HPDE6-E6E7 (cell line): ENCODE data around the gene RIOK2.

Experiments
- DNase-seq: peaks from one replicate; pipeline ENCODE4 v3.0.0; 2011; ENCODE audit warnings: missing footprints; ENCODE audit errors: extremely low spot score

Gene RIOK2

DNA sequence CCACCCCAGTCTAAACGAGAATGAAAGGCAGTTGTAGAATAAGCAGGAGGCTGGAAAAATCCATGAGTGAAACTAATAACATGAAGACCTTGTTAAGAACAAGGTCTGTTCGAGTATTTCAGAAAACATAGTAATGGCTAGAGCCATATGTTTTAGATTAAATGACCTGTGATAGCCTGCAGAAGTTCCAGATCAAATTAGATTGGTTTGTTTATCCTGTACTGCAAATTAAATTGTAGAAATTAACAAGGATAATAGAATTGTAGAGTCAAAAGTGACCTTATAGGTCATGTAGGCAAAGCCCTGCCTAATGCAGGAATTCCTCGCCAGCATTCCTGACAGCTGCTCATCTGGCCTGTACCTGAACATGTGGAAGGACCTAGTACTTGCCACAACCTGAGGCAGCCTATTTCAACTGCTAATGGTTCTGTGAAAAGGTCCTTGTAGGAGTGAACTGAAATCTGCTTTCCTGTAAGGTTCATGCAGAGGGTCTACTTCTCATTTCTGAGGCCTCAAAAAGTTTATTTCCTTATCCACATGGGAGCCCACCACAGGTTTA is 57.8 kb downstream of the RIOK2 start:
- DNase-seq: no peak

DNA sequence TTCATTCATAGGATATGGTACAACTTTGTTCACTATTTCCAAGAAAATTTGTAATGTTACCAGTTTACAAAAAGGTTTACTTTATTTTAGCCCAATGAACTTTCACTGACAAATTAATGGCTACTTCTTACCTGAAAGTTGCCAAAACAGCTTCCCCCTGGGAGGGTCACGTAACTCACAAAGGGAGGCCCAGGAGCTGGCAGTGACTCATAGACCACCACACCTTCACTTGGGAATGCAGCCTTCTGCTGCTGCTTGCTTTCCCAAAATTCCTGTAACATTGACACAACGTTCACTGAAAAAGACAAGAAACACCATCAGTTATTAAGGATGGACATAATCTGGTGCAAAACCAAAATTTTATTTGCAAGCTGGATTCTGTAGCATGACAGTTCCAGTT is 58.7 kb downstream of the RIOK2 start:
- DNase-seq: peak; percentile 12

DNA sequence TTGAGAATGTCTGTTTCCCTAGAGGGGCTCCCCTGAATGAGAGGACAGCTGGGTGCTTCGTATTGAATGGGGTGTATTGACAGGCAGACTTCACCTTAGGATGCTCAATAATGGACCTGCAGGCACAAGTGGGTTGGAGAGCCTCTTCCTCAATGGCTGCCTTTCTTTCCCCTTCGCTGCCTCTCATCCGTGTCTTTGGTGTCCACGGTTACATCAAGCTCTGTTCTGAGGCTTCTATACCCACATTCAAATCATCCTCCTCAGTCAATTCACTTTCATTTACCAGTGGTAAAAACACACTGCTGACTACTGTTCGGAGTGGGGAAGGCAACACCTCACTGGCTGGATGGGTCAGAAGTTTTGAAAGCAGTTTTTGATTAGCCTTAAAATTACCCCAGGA is 61.2 kb downstream of the RIOK2 start:
- no peak for DNase-seq

DNA sequence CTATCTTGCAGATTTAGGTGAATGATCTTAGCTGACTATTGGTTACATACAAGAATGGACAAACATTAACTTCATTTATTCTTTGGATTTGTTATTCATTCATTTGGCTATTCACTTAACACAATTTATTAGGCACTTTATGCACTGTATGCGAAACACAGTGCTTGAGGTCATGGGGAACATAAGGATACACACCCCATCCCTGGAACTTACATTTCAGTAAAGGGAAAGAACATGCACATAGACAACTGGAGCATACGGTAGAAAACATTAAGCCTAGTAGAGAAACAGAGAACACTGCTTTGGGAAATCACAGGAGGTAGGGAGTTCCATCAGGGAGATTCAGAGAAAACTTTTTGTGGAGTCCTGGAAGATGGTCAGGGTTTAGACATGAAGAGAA is 62.9 kb downstream of the RIOK2 start:
- no peak for DNase-seq

DNA sequence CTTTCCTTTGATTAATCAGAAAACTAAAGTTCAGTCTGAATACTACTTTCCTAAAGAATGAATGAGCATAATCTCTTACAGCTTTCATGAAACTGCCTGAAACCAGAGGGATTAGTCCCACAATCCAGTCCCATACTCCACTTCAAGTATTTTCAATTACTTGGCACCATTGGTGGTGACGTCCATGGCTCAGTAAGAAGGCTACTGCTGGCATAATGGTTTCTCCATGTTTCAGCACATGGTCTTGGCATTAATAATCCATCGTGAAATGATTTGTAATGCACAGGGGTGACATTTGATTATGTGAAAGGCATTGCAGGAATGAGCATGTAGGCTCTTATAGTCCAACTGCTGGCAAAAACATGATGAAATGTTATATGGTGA is 64.0 kb downstream of the RIOK2 start:
- no peak for DNase-seq

DNA sequence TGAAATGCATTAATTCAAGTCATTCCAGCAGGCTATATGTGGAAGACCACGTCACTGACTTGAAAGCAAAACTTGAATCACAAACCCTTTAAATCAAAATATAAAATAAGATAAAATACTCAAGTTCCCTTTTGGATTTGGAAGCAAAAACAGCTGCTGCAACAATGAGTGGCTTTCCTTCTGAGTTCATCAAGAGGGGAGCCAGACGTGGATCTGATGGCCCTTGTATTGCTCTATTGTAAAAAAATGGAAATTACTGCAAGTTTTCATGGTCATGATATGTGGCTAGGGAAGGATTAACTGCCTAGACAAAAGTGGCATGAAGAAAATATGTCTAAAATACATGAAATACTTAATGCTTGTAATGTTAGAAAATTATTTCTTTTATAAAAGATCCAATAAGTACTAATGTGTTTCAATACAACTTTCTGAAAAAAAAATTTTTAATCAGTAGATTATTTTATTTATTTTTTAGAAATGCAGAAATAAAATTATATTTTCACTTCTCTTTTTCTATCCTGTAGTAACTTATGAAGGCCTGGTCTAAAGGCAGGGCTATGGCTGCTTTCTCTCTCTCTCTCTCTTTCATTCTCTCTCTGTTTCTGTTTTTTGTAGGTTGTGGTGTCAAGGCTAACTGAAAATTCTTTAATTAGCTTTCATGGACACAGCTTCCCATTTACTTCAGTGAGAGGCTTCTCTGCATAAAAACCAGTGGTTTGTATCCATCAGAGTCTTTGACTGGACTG is 64.6 kb downstream of the RIOK2 start:
- no peak for DNase-seq

DNA sequence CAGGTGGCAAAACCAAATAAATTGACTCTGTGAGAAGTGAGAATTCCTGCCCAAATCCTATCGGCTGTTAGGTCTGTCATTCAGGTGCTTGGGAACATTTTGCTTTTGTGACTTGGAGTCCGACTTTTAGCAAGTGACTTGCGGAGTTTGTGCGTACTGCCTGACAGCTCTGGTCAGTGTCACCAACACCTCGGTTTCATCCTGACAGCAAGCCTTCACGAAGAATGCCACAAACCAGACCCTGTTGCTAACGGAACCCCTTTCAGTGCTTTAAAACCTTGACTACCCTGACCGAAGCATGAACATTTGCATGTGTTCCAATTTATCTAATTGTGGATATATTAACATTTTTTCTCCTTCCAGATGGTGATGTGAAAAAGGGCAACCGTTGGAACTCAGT is 67.1 kb downstream of the RIOK2 start:
- DNase-seq: no peak

DNA sequence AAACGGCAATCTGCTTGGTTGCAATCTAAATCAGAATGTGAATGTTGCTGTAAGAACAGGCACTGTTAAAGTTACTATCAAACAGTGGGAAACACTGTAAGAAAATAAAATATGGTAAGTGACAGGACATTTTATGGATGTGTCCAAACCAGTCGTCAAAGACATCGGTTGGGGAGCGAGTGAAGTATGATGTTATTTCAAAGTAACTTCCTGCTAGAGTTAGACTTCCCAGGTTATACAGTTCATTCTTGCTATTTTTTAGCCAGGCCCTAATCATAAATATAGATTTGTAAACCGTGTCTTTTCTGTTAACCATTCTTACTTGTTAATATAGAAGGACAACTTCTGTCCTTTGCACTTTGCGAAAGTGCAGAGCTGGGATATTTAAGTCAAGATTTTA is 70.8 kb downstream of the RIOK2 start:
- DNase-seq: no peak

DNA sequence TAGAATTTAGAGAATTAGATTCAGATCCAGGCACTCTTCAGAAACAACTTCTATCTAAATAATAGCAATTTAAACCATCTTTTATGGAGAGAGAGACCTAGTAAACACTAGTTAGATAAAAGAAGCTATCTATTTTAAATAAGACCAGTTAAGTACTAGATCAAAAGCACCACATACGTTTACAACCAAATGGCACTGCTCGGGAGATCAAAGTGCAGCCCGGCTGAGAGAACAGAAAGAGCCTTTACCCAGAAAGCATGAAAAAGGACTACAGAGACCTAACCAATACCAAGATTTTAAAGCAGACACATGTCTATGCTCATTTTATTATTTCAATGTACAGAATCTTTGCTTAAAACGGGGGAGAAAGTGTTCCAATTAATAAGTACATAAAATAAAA is 71.4 kb downstream of the RIOK2 start:
- no peak for DNase-seq

DNA sequence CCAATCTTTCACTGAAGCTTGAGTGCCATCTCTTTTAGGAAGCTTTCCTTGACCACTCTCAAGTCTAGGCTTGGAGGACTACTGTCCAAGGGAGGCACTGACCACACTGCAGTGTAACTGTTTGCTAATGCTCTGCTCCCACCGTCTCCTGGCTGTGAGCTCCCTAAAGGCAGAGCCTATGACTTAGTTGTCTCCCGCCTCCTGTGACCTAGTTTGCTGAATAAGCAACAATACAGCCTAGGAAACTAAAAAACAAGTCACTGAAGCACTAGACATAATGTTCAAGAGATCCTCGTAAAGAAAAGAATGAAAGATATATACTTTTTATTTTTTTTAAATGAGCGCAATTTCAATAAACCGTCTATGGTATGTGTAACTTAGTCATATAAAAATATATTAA is 72.0 kb downstream of the RIOK2 start:
- DNase-seq: no peak
